GM21526 (cell line): ENCODE data around the gene SELENOH.
A peak's percentile ranks its signal among the peaks of the same experiment; 100 is the strongest.

Source experiments
- ATAC-seq: cut with Tn5 transposase; IDR thresholded peaks from one replicate; pipeline ENCODE4 v1.9.1; 2021; ENCODE audit warnings: moderate library complexity; ENCODE audit not compliant: unreplicated experiment, low FRiP score

Gene SELENOH

GRCh38 chr11:57778318-57779037, 37.2 kb downstream of the SELENOH start:
- ATAC-seq, result no peak

- ATAC-seq, result no peak
Observed at GRCh38 chr11:57779276-57779675, 38.0 kb downstream of the SELENOH start.

- ATAC-seq, result no peak
Observed at GRCh38 chr11:57781529-57781943, 40.2 kb downstream of the SELENOH start.

GRCh38 chr11:57785072-57785471, 43.8 kb downstream of the SELENOH start:
- ATAC-seq, result no peak

GRCh38 chr11:57786436-57786835, 45.1 kb downstream of the SELENOH start:
- ATAC-seq, result no peak

- no peak for ATAC-seq
Observed at GRCh38 chr11:57787006-57787604, 45.8 kb downstream of the SELENOH start.

- no peak for ATAC-seq
Observed at GRCh38 chr11:57787920-57788702, 46.8 kb downstream of the SELENOH start.

GRCh38 chr11:57788703-57789088, 47.4 kb downstream of the SELENOH start:
- ATAC-seq, result no peak

GRCh38 chr11:57791321-57792059, 50.2 kb downstream of the SELENOH start:
- no peak for ATAC-seq

GRCh38 chr11:57792060-57792541, 50.8 kb downstream of the SELENOH start:
- ATAC-seq, result peak; percentile 84

- ATAC-seq, result no peak
Observed at GRCh38 chr11:57792870-57793269, 51.6 kb downstream of the SELENOH start.
